HG03064 (cell line): ENCODE results near the gene ARPC5.

ENCODE experiments used
- ATAC-seq: cut with Tn5 transposase; IDR thresholded peaks from one replicate; pipeline ENCODE4 v1.9.1; 2021; ENCODE audit warnings: low read depth; ENCODE audit not compliant: unreplicated experiment

The ARPC5 gene

DNA sequence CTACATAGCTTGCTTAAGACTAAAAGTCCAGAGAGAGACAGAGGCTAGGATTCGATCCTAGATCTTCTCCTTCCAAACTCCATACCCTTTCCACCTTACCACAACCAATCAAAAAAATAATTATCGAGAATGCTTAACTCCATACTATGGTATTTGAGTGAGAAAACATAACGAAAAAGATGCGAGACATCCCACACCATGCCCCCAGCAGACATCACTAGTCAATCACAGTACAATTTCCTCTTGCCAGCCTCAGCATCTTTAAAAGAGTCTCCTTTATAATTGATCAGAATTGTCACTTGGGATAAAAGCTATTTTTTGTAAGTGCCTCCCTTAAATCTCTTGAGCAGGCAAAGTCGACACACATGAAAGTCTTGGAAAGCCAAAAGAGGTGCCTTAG is 46.2 kb downstream of the ARPC5 start:
- ATAC-seq = no peak

DNA sequence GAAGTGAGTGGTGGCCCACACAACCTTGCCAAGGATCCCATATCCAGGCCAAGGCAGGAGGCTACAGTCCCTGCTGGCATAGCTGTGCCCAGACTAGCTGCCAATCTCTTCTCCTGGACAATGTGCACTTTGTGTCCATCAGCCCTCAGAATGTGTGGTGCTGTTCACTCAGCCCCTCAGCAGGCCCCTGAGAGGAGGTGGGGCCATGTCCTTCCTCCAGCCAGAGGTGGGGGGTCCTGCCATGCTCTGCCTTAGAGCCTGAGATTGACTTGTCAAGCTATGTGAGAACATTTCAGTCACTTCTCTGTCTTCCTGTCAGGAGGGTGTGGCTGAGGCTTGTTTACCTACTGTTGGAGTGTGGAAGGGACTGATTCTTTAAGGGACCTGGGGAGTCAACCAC is 46.8 kb downstream of the ARPC5 start:
- ATAC-seq = no peak

DNA sequence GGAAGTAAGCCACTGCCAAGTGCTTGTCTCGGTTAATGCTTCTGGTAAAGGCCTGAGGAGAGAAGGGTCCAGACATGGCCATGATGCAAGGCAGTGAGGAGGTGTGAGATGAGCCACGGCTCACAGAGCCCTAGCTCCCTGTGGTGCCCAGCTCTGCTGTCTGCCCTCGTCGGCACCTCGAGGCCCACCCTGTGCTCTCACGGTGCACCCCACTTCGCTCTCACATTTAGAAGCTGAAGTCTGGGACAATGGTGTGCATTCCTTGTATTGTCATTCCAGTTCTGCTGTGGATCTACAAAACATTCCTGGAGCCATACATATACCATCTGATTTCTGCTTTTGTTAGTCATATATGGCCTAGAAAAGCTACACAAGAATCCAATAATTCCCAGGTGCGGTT is 48.7 kb downstream of the ARPC5 start:
- no peak for ATAC-seq

DNA sequence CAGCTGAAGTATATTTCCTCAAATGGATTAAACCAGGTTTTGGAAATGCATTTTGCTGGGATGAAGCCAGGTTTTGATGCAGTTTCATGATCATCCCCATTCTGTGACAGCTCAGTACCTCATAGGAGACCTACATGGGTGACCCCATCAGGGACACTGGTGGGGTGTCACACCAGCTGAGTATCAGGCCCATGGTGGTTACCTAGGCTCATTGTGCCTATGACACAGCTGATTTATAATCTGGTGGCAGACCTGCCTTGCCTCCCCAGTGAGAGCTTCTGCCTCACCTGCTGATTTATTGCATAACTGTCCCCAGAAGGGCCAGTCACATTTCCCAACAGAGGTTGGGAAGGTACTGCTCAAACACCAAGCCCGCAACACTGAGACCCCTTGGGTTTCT is 49.1 kb downstream of the ARPC5 start:
- ATAC-seq = no peak

DNA sequence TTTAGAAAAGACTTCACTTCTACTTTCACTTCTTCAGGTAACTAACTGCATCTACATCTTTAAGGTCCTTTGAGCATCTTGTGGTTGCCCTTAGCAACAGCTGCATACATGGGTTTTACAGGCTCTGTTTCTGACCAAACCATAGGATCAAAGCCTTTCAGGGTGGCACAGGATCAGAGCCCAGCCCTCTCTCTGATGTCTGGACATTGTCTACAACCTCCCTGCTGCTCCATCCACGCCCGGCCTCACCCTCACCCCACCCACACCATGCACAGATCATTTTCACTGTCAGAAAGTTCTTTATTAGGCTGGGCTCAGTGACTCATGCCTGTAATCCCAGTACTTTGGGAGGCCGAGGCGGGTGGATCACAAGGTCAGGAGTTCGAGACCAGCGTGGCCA is 50.5 kb downstream of the ARPC5 start:
- no peak for ATAC-seq

DNA sequence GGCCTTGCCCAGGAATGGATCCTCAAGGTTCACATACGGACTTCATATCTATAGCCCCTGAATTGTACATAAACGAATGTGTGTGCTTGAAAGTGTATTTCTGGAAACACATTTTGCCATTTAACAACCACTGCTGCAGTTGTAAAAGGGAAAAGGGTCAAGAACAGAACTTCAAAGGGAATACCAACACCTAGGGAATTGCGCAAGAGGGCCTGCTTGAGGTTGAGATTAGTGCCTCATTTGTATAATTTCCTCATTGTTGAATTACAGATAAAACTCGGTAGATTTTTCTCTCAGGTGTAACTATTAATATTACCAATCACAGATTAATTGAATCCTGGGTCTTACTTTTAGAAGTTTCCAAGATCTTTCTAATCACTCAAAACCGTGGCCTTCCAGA is 51.4 kb downstream of the ARPC5 start:
- ATAC-seq = no peak

DNA sequence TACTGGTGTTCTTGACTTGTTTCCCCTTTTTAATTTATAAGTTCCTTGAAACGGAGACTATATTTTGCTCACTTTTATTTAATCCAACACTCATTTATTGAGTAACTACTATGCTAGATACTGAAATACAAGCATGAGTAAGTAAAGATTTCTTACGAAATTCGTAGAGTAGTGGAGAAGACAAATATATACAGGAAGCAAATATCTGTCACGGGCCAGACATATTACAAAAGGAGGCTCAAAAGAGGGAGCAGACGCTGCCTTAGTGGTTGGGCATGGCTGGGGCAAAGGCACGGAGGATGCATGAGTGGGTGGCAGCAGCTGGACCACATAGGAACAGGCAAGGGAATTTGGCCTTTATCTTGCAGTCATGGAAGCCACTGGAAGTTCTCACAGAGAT is 52.1 kb downstream of the ARPC5 start:
- no peak for ATAC-seq

DNA sequence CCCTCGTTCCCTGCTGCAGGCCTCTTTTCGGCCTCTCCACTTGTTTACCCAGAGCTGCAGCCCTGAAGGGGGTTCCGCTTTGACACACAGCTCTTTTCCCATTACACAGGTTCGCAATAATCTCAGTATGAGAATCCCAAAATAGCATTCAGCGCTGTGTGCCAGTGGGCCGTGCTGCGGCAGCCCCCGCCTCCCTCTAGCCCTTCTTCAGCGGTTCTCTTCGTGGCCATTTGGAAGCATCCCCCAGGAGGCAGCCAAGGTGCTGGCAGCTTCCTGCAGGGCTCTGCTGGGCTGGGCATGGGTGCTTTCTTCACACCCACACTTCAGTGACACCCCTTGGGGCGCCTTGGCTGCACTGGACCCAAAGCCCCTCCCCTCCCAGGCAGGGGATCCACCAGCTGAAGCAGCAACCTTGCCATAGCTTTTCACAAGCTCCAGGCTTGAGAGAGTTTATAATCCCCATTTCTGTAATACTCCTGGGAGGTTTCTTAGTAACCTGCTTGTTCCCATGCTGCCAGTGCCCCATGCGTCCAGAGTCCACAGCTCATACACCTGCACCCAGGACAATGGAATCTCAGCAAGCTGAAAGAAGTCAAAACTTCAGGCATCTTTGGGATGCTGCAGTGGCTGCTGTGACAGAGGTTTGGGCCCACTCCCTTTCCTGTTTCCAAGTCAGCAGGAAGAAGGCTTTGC is 53.4 kb downstream of the ARPC5 start:
- ATAC-seq = no peak

DNA sequence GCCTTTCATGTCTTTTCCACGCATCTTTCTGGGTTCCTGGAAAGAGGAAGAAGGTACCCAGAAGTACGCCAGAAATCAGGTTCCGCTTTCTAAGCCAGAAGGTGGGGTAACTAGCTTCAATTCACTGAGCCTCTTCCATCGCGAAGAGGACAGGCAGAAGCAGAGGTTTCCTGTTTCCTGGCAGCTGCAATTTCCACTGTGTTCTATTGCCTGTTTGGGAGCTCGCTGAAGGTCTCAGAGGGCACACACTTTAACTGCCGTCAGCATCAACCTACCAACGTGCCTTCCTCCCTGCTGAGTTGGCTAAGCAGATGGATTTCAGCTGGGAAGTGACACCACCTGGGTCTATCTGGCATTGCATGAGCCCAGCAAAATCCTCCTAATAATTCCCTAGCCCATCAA is 55.3 kb downstream of the ARPC5 start:
- ATAC-seq = no peak

DNA sequence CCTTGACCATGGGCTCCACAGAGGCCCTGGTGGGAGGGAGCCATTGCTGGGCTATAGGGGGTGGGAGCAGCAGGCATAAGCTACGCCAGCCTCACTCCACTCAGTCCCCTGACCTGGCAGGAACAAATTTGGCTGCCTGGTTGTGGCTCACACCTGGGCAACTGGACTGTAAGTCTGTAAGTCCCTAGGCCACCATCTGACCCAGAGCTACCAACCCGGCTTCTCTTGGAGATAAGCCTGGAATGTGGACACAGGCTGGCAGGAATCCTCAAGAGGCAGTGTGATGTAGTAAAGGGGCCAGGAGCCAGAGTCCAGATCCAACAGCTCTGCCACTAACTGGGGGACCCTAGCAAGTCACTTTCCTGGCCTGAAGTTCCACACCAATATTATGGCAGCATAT is 56.7 kb downstream of the ARPC5 start:
- no peak for ATAC-seq

DNA sequence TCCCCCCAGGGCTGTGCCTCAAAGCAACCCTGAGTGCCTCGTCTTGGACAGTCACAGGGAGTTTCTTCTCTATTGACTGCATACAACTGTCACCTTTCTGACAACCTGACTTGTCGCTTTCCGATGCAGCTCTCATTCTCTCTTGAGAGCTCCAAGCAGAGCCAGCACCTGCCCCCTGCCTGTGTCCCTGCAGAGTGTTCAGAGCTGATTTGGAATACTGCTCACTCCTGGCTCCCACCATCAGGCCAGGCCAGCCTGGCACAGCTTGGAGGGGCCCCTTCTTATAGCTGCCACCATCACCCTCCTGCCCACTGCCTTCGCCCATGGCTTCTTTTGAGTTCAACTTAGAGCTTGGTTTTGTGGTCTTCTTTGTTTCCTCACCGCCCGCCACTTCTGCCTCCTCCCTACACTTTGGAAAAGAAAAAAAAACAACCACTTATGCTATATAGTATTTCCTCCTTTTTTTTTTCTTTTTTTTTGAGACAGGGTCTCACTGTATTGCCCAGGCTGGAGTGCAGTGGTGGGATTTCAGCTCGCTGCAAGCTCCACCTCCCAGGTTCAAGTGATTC is 57.6 kb downstream of the ARPC5 start:
- ATAC-seq = no peak

DNA sequence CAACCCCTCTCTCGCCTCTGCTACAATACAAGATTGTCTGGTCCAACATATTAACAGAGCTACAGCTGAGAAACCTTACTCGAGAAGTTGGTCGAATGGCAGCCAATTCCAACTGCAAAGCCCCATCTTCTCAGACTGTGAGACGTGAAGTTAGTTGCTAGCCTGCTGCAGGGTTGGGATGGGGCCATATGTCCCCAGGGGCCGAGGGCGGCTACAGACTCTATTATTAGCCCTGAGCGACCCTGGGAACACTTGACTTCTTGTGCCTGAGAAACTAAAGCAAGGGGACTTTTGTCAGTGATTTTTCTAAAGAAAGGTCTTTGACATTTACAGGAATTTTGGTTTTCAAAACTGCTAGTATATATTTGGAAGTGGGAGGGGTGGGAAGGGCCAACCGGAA is 59.0 kb downstream of the ARPC5 start:
- ATAC-seq = no peak

DNA sequence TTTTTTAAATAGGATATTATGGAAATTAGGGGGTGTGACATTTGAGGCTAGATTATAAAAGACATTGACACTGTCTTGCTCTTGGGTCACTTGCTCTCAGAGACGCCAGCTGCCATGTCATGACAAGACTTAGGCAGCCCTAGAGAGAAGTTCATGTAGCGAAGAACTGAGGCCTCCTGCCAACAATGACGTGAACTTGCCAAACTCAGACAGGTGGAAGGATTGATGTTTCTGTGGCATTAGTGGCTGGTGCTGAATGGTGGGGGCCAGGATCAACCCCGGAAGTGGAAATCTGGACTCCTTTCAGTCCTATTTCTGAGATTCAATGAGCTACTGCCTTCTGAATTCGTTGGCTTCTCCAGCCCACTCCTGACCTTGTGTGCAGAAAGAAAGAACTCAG is 60.0 kb downstream of the ARPC5 start:
- ATAC-seq = no peak

DNA sequence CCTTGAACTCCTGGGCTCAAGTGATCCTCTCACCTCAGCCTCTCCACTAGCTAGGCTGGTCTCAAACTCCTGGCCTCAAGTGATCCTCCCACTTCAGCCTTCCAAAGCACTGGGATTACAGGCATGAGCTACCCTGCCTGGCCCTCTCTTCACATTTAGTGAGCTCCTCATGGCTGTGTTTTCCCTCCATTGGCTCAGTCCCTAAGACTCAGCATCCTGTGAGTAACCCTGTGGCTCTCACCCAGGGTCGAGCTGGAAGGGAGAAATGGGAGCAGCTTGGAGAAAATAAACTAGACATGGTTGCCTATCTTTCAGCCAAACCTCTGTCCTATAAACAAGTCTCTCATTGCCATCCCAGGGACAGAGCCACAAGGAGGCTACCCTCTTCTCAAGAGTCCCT is 62.9 kb downstream of the ARPC5 start:
- ATAC-seq = no peak

DNA sequence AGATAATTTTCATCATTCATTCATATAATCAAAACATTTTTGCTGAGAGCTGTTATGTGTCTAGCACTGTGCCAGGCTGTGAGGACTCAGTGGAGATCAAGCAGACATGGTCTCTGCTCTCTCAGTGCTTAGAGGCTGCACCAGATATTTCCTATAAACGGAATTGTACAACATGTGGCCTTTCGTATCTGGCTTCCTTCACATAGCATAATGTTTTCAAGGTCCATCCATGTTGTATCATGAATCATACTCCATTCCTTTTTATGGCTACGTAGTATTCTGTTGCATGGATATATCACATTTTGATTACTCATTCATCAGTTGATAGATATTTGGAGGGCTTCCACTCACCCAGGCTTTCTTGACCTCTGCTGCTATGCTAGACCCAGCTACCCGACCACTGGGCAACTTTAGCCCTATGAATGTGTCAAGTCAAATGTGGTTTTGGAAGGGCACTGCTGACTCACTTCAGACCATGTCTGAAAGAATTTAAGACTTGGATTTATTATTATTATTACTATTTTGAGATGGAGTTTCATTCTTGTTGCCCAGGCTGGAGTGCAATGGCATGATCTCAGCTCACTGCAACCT is 63.8 kb downstream of the ARPC5 start:
- ATAC-seq = no peak
